Measurements from ENCODE around the gene HBZ. TPM values are rescaled to one million over a fixed set of nuclear protein-coding genes. Genes with fewer than 3 reads are reported as not detected.

The HBZ gene
- total RNA-seq, 2 experiments from 2014 or later: not detected

DNA sequence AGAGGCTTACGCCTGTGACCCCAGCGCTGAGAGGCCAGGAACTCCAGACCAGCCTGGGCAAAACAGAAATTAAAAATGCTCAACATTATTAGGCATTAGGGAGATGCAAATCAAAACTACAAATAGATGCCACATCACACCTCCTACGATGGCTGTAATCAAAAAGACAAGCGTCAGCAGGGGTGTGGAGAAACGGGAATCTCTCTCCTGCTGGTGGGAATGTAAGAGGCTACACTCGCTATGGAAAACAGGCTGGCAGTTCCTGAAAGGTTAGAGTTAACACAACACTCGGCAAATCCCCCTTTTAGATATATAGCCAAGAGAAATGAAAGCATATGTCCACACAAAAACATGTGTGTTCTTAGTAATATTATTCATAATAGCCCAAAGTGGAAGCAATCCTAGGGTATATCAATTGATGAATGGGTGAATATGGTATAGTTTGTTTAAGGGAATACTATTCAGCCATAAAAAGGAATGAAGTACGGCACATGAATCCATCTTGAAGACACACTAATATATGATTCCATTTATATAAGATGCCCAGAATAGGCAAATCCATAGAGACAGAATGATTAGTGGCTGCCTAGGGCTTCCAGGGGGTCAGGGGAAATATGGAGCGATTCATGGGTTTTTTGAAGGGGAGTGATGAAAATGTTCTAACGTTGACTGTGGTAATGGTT lies 12.1 kb upstream of the HBZ start:
- POLR2A ChIA-PET: no interaction called here
- intact Hi-C loops (cut with DNase I, micrococcal nuclease): no loop called here
- CTCF ChIA-PET: no interaction called here
- no peak for DNase-seq
- H3K9me3 ChIP-seq (ENCODE audit: control insufficient read depth in 1 of 2, insufficient read depth in 1 of 2, low read length in 2 of 2): no peaks in the 10 kb centered on the region
- no peak overlapping the region for H3K27ac ChIP-seq (ENCODE audit: low read depth in 1 of 2, low read length in 2 of 2)
- H3K9me3 Mint-ChIP-seq: no peaks in the 10 kb centered on the region
- H3K36me3 Mint-ChIP-seq (ENCODE audit: low read depth): no peaks in the 10 kb centered on the region
- no peak for ATAC-seq (ENCODE audit: poor library complexity)
- peaks cover 17% of the 10 kb centered on the region for H3K4me1 ChIP-seq (ENCODE audit: insufficient read depth, low read length)
- no peak overlapping the region for H3K4me3 ChIP-seq (ENCODE audit: low read length)
- peaks cover 11% of the 10 kb centered on the region for H3K4me1 Mint-ChIP-seq (ENCODE audit: low read depth)
- H3K36me3 ChIP-seq (ENCODE audit: insufficient read depth, low read length): no peaks in the 10 kb centered on the region
- peaks cover 0 to 2% of the 10 kb centered on the region in 2 experiments for H3K27me3 ChIP-seq (ENCODE audit: control insufficient read depth in 1 of 2, insufficient read depth in 2 of 2, low read length in 2 of 2)
- no peak for TF ChIP-seq CTCF (IDR thresholded peaks at IDR 0.05)
- H3K27ac Mint-ChIP-seq: no peak overlapping the region
- H3K27me3 Mint-ChIP-seq: peaks cover 6% of the 10 kb centered on the region
- peak overlapping the region; percentile 68 for H3K4me3 Mint-ChIP-seq

- no peak for TF ChIP-seq CTCF (IDR thresholded peaks at IDR 0.05)
- no peak overlapping the region for H3K4me3 ChIP-seq (ENCODE audit: low read length)
- no peak overlapping the region for H3K27ac Mint-ChIP-seq
- no peaks in the 10 kb centered on the region for H3K9me3 Mint-ChIP-seq
- ChIA-PET POLR2A (no interaction called here), CTCF (no interaction called here)
- no peaks in the 10 kb centered on the region for H3K36me3 ChIP-seq (ENCODE audit: insufficient read depth, low read length)
- peaks cover 0 to 2% of the 10 kb centered on the region in 2 experiments for H3K27me3 ChIP-seq (ENCODE audit: control insufficient read depth in 1 of 2, insufficient read depth in 2 of 2, low read length in 2 of 2)
- peaks cover 6% of the 10 kb centered on the region for H3K27me3 Mint-ChIP-seq
- H3K4me1 ChIP-seq (ENCODE audit: insufficient read depth, low read length): peaks cover 12% of the 10 kb centered on the region
- no peak overlapping the region for H3K4me3 Mint-ChIP-seq
- no peaks in the 10 kb centered on the region for H3K36me3 Mint-ChIP-seq (ENCODE audit: low read depth)
- H3K4me1 Mint-ChIP-seq (ENCODE audit: low read depth): peaks cover 4% of the 10 kb centered on the region
- no peaks in the 10 kb centered on the region for H3K9me3 ChIP-seq (ENCODE audit: control insufficient read depth in 1 of 2, insufficient read depth in 1 of 2, low read length in 2 of 2)
- DNase-seq (no peak), ATAC-seq (ENCODE audit: poor library complexity) (no peak)
- no peak overlapping the region for H3K27ac ChIP-seq (ENCODE audit: low read depth in 1 of 2, low read length in 2 of 2)
- intact Hi-C loops (cut with DNase I, micrococcal nuclease): no loop called here
Observed at GRCh38 chr16:142405-142967, 10.0 kb upstream of the HBZ start.

GRCh38 chr16:143047-143446 lies 9.4 kb upstream of the HBZ start:
- ChIA-PET CTCF (no interaction called here), POLR2A (no interaction called here)
- H3K4me3 Mint-ChIP-seq: no peak overlapping the region
- H3K9me3 ChIP-seq (ENCODE audit: control insufficient read depth in 1 of 2, insufficient read depth in 1 of 2, low read length in 2 of 2): no peaks in the 10 kb centered on the region
- peaks cover 0 to 2% of the 10 kb centered on the region in 2 experiments for H3K27me3 ChIP-seq (ENCODE audit: control insufficient read depth in 1 of 2, insufficient read depth in 2 of 2, low read length in 2 of 2)
- H3K27ac ChIP-seq (ENCODE audit: low read depth in 1 of 2, low read length in 2 of 2): no peak overlapping the region
- no peak for TF ChIP-seq CTCF (IDR thresholded peaks at IDR 0.05)
- intact Hi-C loops (cut with DNase I, micrococcal nuclease): no loop called here
- H3K4me3 ChIP-seq (ENCODE audit: low read length): no peak overlapping the region
- no peaks in the 10 kb centered on the region for H3K36me3 Mint-ChIP-seq (ENCODE audit: low read depth)
- no peak overlapping the region for H3K27ac Mint-ChIP-seq
- peaks cover 7% of the 10 kb centered on the region for H3K4me1 ChIP-seq (ENCODE audit: insufficient read depth, low read length)
- ATAC-seq (ENCODE audit: poor library complexity) (no peak), DNase-seq (no peak)
- peaks cover 6% of the 10 kb centered on the region for H3K27me3 Mint-ChIP-seq
- H3K9me3 Mint-ChIP-seq: no peaks in the 10 kb centered on the region
- peaks cover 4% of the 10 kb centered on the region for H3K4me1 Mint-ChIP-seq (ENCODE audit: low read depth)
- H3K36me3 ChIP-seq (ENCODE audit: insufficient read depth, low read length): no peaks in the 10 kb centered on the region
